ENCODE results near the gene CD19. TPM values are rescaled to one million over a fixed set of nuclear protein-coding genes. Genes with fewer than 3 reads are reported as not detected.

CD19 gene
- total RNA-seq, 1 donor from 2014 or later, result not detected

- peaks cover 20% of the 10 kb centered on the region for H3K36me3 Mint-ChIP-seq
- no peak for DNase-seq (ENCODE audit: low spot score in 2 of 2, unreplicated experiment in 2 of 2)
- no peaks in the 10 kb centered on the region for H3K9me3 Mint-ChIP-seq
- no peaks in the 10 kb centered on the region for H3K4me1 Mint-ChIP-seq
- TF ChIP-seq CTCF (IDR thresholded peaks at IDR 0.05; ENCODE audit: unreplicated experiment), result no peak
- no peak overlapping the region for H3K4me3 Mint-ChIP-seq
- H3K27me3 Mint-ChIP-seq (ENCODE audit: low read depth), result no peaks in the 10 kb centered on the region
- no peak overlapping the region for H3K27ac Mint-ChIP-seq
These were observed 49.2 kb downstream of the CD19 start for GRCh38 chr16:28980929-28981328.

DNA sequence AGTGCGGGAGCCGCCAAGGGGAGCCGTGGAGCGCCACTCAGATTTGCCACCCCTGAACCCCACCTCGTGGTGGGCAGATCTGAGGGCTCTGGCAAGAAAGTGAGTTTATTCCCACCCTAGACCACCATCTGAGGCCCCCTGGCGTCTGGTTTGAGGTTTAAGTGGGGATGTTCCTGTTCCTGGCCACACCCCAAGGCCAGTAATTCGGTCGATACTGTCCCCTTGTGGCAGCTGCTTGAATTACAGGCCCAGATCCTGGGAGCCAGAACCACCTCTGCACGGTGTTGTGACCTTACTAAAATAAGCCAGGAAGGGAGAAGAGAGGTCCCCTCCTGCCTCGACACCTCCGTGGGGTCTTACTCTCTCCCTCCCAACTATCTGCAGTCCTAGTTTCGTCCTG is 49.7 kb downstream of the CD19 start:
- H3K4me3 Mint-ChIP-seq, result no peak overlapping the region
- H3K4me1 Mint-ChIP-seq, result no peaks in the 10 kb centered on the region
- no peak for DNase-seq (ENCODE audit: low spot score in 2 of 2, unreplicated experiment in 2 of 2)
- no peak overlapping the region for H3K27ac Mint-ChIP-seq
- peak; percentile 70 for TF ChIP-seq CTCF (IDR thresholded peaks at IDR 0.05; ENCODE audit: unreplicated experiment)
- H3K9me3 Mint-ChIP-seq, result no peaks in the 10 kb centered on the region
- H3K36me3 Mint-ChIP-seq, result peaks cover 26% of the 10 kb centered on the region
- H3K27me3 Mint-ChIP-seq (ENCODE audit: low read depth), result no peaks in the 10 kb centered on the region

GRCh38 chr16:28982418-28982817 is 50.6 kb downstream of the CD19 start:
- no peaks in the 10 kb centered on the region for H3K4me1 Mint-ChIP-seq
- no peak overlapping the region for H3K4me3 Mint-ChIP-seq
- H3K27me3 Mint-ChIP-seq (ENCODE audit: low read depth), result no peaks in the 10 kb centered on the region
- no peak overlapping the region for H3K27ac Mint-ChIP-seq
- TF ChIP-seq CTCF (IDR thresholded peaks at IDR 0.05; ENCODE audit: unreplicated experiment), result no peak
- DNase-seq (ENCODE audit: low spot score in 2 of 2, unreplicated experiment in 2 of 2), result no peak
- H3K9me3 Mint-ChIP-seq, result peaks cover 5% of the 10 kb centered on the region
- H3K36me3 Mint-ChIP-seq, result peaks cover 31% of the 10 kb centered on the region

DNA sequence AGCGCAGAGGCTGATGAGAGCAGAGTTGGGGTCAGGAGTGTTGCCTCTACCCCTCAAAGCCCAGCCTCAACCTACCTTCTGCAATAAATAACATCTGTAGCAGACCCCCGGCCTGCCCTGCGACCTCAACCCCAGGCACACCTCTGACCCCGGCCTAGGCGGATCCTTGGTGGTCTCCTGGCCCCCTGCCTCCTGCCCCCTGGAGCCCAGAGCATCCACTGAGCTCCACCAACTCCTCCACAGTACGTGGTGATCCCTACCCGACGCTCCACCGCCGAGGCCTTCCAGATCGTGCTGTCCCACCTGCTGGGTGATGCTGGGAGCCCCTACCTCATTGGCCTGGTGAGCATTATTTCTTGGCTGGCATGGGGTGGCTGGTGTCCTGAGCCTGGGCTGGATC is 51.2 kb downstream of the CD19 start:
- peaks cover 34% of the 10 kb centered on the region for H3K36me3 Mint-ChIP-seq
- H3K9me3 Mint-ChIP-seq, result peaks cover 6% of the 10 kb centered on the region
- H3K27me3 Mint-ChIP-seq (ENCODE audit: low read depth), result no peaks in the 10 kb centered on the region
- H3K27ac Mint-ChIP-seq, result no peak overlapping the region
- TF ChIP-seq CTCF (IDR thresholded peaks at IDR 0.05; ENCODE audit: unreplicated experiment), result no peak
- no peaks in the 10 kb centered on the region for H3K4me1 Mint-ChIP-seq
- H3K4me3 Mint-ChIP-seq, result no peak overlapping the region
- no peak for DNase-seq (ENCODE audit: low spot score in 2 of 2, unreplicated experiment in 2 of 2)

DNA sequence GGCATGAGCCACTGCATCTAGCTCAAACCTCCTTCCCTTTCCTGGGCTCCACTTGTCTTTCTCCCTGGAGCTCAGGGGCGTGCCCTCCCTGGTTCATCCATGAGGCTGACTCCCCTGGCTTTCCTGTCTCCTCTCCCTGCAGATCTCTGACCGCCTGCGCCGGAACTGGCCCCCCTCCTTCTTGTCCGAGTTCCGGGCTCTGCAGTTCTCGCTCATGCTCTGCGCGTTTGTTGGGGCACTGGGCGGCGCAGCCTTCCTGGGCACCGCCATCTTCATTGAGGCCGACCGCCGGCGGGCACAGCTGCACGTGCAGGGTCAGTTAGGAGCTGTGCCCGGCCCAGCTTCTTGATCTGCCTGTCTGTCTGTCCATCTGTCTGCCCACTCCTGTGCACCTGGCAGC is 51.9 kb downstream of the CD19 start:
- no peaks in the 10 kb centered on the region for H3K27me3 Mint-ChIP-seq (ENCODE audit: low read depth)
- peaks cover 6% of the 10 kb centered on the region for H3K9me3 Mint-ChIP-seq
- H3K4me1 Mint-ChIP-seq, result no peaks in the 10 kb centered on the region
- TF ChIP-seq CTCF (IDR thresholded peaks at IDR 0.05; ENCODE audit: unreplicated experiment), result no peak
- H3K27ac Mint-ChIP-seq, result no peak overlapping the region
- peaks cover 36% of the 10 kb centered on the region for H3K36me3 Mint-ChIP-seq
- no peak overlapping the region for H3K4me3 Mint-ChIP-seq
- no peak for DNase-seq (ENCODE audit: low spot score in 2 of 2, unreplicated experiment in 2 of 2)

DNA sequence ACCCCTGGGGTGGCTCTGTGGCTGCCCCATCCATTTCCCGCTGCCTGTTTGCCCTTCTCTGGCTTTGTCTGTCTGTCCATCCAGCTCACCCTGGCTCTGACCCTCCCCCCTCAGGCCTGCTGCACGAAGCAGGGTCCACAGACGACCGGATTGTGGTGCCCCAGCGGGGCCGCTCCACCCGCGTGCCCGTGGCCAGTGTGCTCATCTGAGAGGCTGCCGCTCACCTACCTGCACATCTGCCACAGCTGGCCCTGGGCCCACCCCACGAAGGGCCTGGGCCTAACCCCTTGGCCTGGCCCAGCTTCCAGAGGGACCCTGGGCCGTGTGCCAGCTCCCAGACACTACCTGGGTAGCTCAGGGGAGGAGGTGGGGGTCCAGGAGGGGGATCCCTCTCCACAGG is 52.3 kb downstream of the CD19 start:
- Mint-ChIP-seq H3K4me1 (no peaks in the 10 kb centered on the region), H3K4me3 (no peak overlapping the region), H3K36me3 (peaks cover 36% of the 10 kb centered on the region), H3K27me3 (ENCODE audit: low read depth) (no peaks in the 10 kb centered on the region), H3K27ac (no peak overlapping the region), H3K9me3 (peaks cover 6% of the 10 kb centered on the region)
- TF ChIP-seq CTCF (IDR thresholded peaks at IDR 0.05; ENCODE audit: unreplicated experiment), result no peak
- no peak for DNase-seq (ENCODE audit: low spot score in 2 of 2, unreplicated experiment in 2 of 2)

Measured in mesothelial cell of epicardium (in vitro differentiated cells).